GM21723 (cell line): ENCODE measurements around the gene GHRL.

Experiments
- ATAC-seq: cut with Tn5 transposase; IDR thresholded peaks from one replicate; pipeline ENCODE4 v1.9.1; 2021; ENCODE audit warnings: mild to moderate bottlenecking, moderate library complexity; ENCODE audit not compliant: unreplicated experiment

Gene GHRL

DNA sequence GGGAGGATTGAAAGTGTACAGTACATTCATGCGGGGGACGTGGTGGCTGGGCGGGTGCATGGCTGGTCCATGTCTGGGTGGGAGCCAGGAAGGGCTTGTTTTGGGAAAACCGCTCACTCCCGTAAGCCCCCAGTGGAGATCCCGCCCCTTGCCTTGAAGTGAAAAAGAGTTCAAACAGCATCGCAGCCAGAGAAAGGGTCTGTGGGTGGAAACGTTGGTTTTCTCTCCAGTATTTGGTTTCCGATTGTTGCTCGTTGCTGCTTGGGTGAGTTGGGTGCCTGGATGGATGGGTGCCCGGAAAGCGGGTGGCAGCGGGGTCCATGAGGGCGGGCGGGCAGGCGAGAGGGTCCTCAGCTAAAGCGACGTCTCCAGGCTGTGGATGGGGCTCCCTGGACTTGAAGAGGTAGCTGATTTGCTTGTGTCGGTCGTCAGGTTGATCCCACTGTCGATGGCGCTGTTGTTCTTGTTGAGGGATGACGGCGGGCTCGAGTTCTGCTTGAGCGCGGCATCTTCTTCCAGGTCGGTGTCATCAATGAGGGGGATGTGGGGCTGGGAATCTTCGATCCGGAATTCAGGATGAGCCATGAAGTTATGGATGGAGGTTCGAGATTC lies 35.8 kb upstream of the GHRL start:
- ATAC-seq: no peak

DNA sequence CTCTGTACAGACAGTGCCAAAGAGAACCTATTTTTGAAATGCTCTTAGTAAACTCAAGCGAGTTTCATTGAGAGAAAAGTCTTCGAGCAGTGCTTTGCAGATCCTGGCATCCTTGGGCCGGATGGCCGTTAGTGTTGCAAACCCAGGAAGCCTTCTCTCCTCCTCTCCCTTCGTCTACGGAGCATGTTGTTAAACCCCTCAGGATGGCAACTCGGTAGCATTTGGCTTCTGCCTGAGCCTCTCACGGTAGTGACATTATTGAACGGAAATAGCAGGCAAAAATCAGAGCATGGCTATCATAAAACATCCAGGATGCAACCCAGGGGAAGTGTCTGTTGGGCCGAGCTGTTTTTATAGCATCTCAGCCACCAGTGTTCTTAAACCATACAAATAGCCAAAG lies 34.8 kb upstream of the GHRL start:
- no peak for ATAC-seq

DNA sequence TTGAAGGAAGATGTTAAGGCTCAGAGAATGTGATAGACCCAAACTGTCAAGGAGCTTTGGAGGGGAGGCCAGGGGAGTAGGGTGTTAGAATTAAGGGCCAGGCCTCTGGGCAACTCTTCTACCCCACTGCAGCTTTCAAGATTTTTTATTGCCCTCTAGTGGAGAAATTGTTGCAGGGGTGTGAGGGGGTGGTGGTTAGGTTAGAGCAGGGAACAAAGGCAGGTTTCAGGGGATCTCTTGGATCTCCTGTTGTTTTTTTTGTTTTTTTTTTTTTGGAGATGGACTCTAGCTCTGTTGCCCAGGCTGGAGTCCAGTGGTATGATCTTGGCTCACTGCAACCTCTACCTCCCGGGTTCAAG lies 29.6 kb upstream of the GHRL start:
- ATAC-seq: peak; percentile 32

DNA sequence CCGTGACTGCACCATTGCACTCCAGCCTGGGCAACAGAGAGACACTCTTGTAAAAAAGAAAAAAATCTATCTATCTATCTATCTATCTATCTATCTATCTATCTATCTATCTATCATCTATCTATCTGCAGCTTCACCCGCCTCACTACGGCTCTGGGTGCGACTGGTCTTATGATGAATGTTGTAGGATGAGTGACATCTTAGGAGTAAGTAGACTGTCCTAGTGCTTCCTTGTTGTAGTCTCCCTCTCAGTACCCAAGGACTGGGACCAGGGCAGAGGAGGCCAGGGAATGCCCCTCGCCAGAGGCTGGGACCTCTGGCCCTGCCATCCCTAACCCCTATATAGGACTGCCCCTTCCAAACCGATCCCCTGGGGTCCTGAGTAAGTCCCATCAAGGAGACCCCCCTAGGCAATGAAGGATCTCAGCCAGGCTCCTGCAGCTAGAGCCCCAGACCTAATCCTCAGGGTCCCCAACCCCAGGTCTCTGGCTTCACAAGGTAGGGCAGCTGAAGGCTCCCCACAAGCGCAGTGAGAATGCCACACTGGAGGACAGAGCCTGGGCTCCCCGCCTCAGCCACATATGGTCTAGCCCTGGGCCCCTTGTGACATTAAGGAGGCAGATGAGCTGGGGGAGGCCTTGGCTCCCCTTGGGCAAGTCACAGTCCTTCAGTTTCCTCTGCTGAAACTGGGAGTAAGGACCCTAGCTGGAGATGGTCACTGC lies 29.0 kb upstream of the GHRL start:
- no peak for ATAC-seq

DNA sequence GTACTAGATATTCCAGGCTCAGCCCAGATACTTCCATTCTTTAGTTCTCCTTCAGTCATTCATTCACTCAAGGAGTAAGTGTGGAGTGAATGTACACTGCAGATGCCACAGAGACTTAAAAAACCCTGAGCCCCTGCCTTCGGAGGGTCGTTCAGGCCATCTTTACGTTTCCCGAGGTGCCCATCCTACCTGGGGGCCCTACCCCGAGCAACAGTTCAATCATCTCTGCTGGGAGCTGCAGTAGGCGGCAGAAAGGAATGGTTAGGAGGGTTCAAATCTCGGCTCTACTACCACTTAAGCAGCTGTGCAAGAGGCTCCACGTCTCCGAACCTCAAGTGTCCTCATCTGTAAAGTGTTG lies 27.6 kb upstream of the GHRL start:
- ATAC-seq: peak; percentile 2

DNA sequence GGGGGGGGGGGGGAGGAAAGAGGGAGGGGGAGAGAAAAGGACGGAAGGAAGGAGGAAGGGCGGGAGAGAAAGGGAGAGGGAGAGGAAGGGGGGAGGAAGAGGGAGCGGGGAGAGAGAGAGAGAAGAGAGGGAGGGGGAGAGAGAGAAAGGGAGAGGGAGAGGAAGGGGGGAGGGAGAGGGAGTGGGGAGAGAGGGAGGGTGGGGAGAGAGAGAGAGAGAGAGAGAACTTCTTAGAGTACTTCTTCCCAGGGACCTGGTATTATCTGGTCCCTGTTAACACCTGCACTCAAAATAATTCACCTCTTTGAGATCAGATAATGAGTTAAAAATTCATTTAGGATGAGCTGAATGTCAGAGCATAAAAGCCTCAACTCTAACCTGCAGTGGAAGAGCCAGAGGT lies 27.1 kb upstream of the GHRL start:
- ATAC-seq: no peak

DNA sequence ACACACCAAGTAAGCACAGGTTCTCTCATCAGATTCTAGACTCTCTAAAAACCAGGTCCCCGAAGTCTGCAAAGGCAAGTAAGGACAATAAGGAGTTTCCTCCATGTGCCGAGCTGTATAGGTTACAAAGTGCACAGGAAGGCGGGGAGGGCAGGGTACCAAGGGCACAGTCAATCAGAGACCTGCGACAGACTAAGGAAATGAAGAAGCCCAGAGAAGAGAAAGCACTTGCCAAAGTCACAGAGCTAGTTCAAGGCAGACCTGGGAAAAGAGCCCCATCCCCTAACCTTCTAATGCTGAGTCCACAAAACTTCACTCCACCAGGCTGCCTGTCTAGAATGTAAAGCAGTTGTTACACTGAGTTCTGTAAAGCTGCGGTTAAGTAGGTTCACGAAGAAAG lies 26.5 kb upstream of the GHRL start:
- no peak for ATAC-seq

DNA sequence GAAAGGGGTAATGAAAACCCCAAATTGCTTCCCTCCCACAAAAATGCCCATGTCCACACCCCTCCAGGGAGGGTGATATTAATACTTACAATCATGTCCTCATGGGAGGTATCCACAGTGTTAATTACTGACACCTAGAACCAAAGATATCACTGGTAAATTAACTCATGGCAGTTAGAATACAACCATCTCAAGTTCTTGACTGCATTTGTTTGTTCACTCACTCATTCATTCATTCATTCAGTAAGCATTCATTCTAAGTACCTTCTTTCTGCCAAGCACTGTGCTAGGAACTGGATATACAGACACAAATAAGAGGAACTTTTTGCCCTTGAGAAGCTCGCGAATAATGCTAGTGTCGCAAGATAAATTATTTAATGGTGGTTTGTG lies 25.2 kb upstream of the GHRL start:
- ATAC-seq: no peak

DNA sequence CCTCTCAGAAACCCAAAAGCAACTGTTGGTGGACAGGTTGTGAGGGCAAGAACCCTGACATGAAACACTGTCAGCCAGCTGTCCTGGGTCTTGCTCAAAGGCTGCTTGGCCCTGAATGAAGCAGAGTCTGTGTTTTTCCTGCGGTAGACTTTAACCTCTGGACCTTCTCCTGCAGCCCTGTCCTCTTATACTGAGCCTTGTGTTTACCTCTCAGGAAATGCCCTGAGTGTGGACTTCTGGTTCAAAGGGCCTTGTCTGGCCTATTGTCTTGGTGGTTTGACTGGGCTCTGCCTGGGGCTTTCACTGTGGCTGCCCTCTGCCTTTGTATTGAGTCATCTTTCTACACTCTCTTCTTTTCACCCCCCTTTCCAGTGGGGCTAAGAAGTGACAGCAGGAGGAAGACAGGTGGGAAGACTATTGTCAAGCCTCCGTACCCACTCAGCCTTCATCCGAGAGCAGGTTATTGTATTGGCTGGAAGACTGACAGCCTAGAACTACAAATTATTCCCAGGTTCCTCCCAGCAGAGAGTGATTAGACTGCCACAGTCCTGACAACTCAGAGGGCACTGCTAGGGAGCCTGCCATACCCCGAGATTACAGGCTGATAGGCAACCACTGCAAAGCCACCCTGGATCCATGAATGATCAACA lies 24.7 kb upstream of the GHRL start:
- ATAC-seq: no peak

DNA sequence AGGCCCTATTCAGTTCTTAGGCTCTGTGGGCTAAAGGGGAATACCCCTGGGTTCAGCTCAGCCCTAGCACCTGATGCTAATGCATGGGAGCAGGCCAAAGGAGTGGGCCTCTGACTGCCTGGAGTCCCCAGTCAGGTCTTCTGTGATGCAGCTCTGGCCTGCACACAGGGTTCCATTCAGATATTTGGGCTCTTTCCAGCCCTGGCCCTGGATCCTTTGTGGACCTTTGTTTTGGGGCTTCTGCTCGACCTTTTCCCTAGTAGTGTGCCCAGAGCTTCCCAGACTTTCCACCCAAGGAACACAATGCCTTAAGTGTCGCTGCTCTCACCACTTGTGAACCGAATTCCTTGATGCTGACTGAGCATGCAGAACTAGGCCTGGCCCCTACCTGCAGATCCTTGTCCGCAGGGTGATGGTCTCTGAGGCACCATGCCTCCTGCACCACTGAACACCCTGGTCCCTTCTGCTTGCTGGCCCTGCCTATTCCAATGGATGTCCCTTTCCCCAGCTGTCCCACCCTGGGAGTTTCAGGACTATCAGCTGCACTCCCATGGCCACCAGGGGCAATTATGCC lies 23.1 kb upstream of the GHRL start:
- no peak for ATAC-seq

DNA sequence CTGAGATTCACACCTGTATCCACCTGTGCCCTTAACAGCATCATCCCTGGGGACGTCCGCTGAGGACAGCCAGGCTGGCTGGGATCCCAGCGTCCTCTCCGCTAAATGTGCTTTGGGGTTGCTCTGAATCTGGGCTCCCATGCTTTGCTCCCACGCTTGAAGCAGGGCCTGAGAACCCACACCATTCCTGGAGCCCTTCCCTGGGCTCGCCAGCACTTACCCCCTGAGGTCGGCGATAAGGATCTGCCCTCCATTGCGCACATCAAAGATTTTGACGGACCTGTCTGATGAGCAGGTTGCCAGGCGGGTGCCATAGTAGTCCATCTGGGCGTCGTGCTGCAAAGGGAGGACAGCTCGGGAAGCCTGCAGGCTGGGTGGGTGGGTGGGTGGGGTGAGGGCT lies 22.4 kb upstream of the GHRL start:
- ATAC-seq: no peak

DNA sequence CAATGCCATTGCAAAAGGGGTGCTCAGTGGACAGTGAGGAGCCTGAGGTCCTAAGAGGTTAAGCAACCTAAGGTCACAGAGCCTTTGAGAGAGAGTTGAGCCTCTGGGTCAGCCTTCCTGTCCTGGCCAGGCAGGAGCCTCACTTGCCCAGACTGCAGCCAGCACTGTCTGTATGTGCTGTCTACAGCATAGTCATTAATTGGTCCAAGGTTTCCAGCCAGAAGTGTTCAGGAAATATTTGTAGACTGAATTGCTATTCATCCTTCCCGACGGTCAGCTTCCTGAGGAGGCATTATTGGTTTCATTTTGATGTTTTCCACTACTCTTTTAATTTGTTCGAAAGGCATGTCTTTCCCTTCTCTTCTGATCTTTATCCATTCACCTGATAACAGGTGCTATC lies 20.1 kb upstream of the GHRL start:
- no peak for ATAC-seq

DNA sequence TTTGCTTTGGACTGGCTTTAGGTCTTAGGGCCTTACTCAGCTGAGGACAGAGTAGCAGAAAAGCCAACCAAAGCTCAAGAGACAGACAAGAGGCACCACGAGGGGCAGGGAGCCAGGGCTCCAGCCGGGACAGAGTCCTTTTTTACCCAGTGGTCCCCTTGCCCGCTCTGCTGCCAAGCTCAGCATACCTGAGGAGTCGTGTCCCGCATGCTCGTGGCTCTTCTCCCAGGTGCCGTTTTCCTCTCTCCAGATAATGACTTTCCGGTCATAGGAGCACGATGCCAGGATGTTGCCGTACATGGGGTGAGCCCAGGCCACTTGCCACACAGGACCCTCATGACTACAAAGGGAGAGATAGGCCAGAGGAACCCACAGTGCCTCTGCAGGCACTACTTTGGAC lies 19.6 kb upstream of the GHRL start:
- ATAC-seq: no peak

DNA sequence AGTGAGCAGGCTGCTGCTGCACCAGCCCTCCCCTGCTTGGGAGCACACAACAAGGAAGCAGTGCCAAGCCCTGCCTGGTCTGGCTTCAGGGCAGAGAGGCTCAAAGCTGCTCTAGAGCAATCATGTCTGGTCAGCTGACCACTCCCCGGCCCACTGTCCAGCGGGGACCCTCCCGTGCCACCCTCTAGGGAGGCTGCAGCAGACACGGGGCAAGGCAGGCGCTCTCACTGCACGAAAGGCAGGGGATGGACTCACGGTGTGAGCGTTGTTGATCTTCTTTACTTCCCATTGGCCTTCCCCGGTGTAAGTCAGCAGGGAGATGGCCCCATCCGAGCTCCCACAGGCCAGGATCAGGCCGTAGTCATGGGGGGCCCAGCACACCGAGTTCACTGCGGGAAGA lies 19.0 kb upstream of the GHRL start:
- no peak for ATAC-seq

DNA sequence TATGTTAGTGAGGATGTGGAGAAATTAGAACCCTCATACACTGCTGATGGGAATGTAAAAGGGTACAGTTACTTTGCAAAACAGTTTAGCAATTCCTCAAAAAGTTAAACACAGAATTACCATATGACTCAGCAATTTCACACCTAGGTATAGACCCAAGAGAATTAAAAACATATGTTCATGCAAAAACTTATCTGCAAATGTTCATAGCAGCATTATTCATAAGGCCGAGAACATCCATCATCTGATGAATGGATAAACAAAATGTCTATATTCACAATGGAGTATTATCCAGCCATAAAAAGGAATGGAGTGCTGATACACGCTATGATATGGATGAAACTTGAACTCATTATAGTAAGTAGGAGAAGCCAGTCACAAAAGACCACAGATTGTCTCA lies 17.8 kb upstream of the GHRL start:
- ATAC-seq: no peak

DNA sequence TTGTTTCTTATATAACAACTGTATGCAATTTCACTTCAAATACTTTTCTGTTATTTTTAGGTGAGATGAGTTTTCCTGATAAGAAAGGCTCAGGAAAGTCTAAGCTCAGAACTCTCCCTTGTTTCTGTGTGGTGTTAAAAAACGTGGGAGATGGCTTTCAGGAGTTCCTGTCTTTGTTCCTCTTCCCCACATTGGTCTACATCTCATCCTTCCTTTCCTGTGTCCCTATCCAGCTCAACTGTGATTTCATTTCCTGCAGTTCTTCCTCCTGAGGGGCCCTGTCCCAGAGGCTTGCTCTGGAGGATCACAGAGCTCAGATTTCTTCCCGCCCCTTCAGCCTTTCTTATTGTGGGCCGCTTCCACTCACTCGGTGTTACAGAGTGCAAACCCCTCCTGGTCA lies 17.0 kb upstream of the GHRL start:
- ATAC-seq: no peak

DNA sequence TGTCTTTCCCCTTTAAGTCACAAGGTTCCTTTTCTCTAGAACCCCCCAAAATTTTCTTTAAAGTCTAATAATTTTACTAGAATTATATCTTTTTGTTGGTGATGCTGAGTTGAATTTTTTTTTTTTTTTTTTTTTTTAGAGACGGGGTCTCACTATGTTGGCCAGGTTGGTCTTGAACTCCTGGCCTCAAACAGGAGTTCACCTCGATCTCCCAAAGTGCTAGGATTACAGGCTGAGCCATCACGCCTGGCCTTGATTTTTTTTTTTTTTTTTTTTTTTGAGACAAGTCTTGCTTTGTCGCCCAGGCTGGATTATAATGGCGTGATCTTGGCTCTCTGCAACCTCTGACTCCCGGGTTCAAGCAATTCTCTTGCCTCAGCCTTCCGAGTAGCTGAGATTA lies 15.9 kb upstream of the GHRL start:
- no peak for ATAC-seq

DNA sequence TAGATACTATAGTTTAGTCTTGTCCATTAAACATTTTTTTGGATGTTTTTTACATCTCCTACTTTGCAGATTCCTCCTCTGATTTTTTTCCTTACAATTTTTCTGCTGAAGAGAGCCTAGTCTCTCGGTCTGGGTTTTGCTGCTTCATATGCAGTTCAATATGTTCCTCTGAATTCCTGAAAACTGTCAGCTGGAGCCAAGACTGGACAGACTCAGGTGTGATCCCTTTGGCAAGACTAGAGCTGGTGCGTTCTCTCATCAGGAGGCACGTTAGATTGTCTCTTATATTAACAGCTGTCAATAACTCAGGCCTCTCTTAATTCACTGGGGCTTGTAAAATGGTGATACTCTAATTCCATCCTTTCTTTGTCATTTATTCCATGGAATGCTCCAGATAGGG lies 13.4 kb upstream of the GHRL start:
- no peak for ATAC-seq

DNA sequence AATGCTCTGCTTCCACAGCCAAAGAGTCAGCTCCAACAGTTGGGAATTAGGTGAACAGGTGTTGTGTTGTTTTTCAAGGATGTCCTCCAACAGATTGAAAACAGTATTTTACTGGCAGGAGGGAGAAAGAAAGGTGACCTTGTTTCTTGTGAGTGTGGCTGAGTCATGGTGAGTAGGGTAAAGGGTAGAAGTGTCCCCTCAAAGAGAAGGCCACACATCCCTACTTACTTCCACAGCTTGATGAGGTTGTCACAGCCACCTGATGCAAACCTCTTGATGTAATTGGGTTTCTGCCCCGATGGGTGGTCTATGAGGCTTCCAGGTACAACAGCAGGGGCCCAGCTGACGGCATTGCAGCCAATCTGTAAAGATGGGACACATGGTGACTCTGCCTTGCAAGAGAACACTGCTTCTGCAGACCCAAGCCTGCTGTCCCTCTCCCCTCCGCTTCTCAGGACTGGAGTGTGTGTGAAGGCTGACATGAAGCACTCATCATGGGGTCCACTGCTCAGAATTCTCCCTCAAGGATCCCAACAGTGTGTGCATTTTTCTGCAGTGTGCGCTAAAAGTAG lies 12.7 kb upstream of the GHRL start:
- no peak for ATAC-seq

DNA sequence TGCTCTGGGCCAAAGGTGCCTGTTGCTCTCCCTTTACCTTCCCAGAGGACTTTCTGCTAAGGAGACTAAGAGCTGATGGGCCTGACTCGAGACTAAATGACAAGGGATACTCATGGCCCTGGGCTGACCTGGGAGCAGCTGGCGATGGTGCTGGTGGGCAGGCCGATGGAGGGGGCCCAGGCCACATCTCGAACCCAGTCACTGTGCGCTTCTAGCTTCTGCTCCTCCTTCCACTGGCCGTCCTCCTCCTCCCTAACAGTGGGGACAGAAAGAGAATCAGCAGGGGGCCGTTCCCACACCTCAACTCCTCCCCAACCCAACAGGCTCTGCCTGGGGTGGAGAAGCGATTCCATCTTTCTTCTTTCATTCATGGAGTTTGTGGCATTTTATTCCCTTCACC lies 12.2 kb upstream of the GHRL start:
- ATAC-seq: no peak

DNA sequence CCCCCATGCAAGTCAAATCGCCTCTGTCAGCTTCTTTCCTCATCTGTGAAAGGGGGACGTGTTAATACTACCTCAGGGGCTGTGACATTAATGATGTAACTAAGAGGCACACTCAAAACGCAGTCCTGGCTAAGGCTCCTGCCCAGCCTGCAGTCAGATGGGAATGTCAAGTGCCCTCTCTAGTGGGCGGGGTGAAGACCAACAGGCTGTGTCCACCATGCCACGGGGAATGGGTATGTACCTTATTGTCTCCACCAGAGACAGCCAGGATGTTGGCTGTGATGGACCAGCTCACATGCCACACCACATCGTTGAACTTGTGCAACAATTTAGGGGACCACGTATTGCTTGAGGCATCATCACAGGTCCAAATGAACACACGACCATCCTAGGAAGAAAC lies 11.0 kb upstream of the GHRL start:
- ATAC-seq: no peak

DNA sequence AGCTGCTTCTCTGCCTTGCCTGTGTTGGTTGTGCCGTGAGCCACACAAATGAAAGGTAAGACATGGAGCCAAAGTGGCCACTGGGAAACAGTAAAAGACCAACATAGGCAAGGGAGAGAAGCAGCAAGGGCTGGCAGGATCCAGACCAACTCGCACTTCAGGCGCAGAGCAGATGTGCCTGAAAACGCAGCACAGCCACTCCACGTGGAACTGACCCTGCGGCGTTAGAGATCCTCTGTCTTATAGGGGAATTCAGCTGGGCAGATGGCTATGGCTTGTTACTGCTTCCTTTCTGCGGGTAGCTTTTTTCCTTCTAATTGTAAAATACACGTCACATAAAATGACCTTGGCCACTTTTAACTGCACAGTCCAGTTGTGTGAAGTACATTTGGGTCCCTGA lies 10.4 kb upstream of the GHRL start:
- no peak for ATAC-seq
